DOHH2 (cell line): ENCODE measurements around the gene C2.
A peak's percentile ranks its signal among the peaks of the same experiment; 100 is the strongest.

Experiments used
- H3F3A ChIP-seq: fragments of 200-600 bp; sonication (generic), shearing (Covaris generic); 2 replicates; pipeline ENCODE4 v1.6.0; 2016; ENCODE audit warnings: antibody characterized with exemption, mild to moderate bottlenecking; ENCODE audit not compliant: control insufficient read depth, insufficient read depth
- H3K27ac ChIP-seq: fragments of 200-600 bp; sonication (generic); 2 replicates; pipeline ENCODE4 v1.5.1; 2014; ENCODE audit warnings: low read depth, mild to moderate bottlenecking, low read length, moderate library complexity
- H3K27me3 ChIP-seq: fragments of 200-600 bp; sonication (generic); 2 replicates; pipeline ENCODE4 v1.6.1; 2014; ENCODE audit warnings: mild to moderate bottlenecking, low read length, mixed read lengths; ENCODE audit not compliant: control insufficient read depth
- H3K36me3 ChIP-seq: fragments of 200-600 bp; sonication (generic); 2 replicates; pipeline ENCODE4 v1.6.1; 2014; ENCODE audit warnings: mild to moderate bottlenecking, low read length, moderate library complexity, mixed read lengths; ENCODE audit not compliant: control insufficient read depth
- H3K4me1 ChIP-seq: fragments of 200-600 bp; sonication (generic); 2 replicates; pipeline ENCODE4 v1.6.1; 2014; ENCODE audit warnings: mild to moderate bottlenecking, low read length, mixed read lengths; ENCODE audit not compliant: control insufficient read depth
- H3K4me2 ChIP-seq: fragments of 200-600 bp; sonication (generic); 2 replicates; pipeline ENCODE4 v1.6.0; 2014; ENCODE audit warnings: mild to moderate bottlenecking, low read length, moderate library complexity
- H3K4me3 ChIP-seq: fragments of 200-600 bp; sonication (generic); 2 replicates; pipeline ENCODE4 v1.5.1; 2014; ENCODE audit warnings: mild to moderate bottlenecking, low read length, mixed read lengths
- H3K79me2 ChIP-seq: fragments of 200-600 bp; sonication (generic); 2 replicates; pipeline ENCODE4 v1.6.1; 2014; ENCODE audit warnings: mild to moderate bottlenecking, low read length, mixed read lengths; ENCODE audit not compliant: control insufficient read depth
- H3K9me2 ChIP-seq: fragments of 200-600 bp; sonication (generic); replicated peaks from 2 replicates; pipeline ENCODE4 v1.6.1; 2014; ENCODE audit warnings: mild to moderate bottlenecking, low read length, mixed read lengths; ENCODE audit not compliant: control insufficient read depth
- H3K9me3 ChIP-seq: fragments of 200-600 bp; sonication (generic); 2 replicates; pipeline ENCODE4 v1.6.1; 2014; ENCODE audit warnings: antibody characterized with exemption, low read length, mixed read lengths; ENCODE audit not compliant: control insufficient read depth, insufficient read depth
- H4K20me1 ChIP-seq: fragments of 200-600 bp; sonication (generic); 2 replicates; pipeline ENCODE4 v1.6.0; 2014; ENCODE audit warnings: low read depth, mild to moderate bottlenecking, antibody characterized with exemption, low read length, moderate library complexity; ENCODE audit not compliant: control insufficient read depth, insufficient read depth
- CTCF ChIP-seq: fragments of 200-600 bp; sonication (generic); IDR thresholded peaks from one replicate; pipeline ENCODE4 v1.5.1; 2014; ENCODE audit warnings: antibody characterized with exemption, mild to moderate bottlenecking, low read depth, low read length; ENCODE audit not compliant: poor library complexity, severe bottlenecking
- EZH2phosphoT487 ChIP-seq: fragments of 200-600 bp; sonication (generic); IDR thresholded peaks from 2 replicates; pipeline ENCODE4 v1.6.1; 2017; ENCODE audit warnings: borderline replicate concordance, mild to moderate bottlenecking, antibody characterized with exemption, low read length, moderate library complexity, mixed read lengths

C2 gene

GRCh38 chr6:31948753-31949413, 21.4 kb downstream of the C2 start:
- no peaks in the 10 kb centered on the region for H3K4me1 ChIP-seq
- peaks cover 3% of the 10 kb centered on the region; the same call in 1 of the 2 replicates for H3K27me3 ChIP-seq

DNA sequence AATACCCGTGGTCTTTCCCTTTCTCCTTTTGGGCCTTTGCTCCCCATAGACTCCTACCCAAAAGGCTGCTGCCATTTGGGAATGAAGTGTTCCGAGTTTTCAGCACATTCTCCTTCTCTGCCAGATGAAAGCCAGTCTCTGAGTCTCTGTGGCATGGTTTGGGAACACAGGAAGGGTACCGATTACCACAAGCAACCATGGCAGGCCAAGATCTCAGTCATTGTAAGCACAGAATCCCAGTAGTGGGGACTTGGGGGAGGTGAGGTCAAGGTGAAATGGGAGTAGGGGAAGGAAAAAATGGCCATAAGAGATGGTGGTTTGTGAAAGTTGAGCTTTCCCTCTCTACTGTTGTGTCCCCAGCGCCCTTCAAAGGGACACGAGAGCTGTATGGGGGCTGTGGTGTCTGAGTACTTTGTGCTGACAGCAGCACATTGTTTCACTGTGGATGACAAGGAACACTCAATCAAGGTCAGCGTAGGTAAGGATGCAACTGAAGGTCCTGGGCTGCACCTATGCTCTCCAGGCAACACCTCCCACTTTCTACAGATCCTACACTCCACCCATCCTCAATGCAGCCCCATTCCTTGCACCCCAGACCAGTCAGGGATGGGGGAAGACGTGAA, 22.5 kb downstream of the C2 start:
- H3K27me3 ChIP-seq, result no peaks in the 10 kb centered on the region

More at GRCh38 chr6:31948753-31949413, 21.4 kb downstream of the C2 start:
- no peaks in the 10 kb centered on the region for H4K20me1 ChIP-seq
- H3K79me2 ChIP-seq, result no peaks in the 10 kb centered on the region
- H3K4me2 ChIP-seq, result no peak overlapping the region
- no peak for TF ChIP-seq CTCF
- TF ChIP-seq EZH2phosphoT487, result no peak
- no peaks in the 10 kb centered on the region for H3K9me3 ChIP-seq
- H3F3A ChIP-seq, result no peaks in the 10 kb centered on the region
- H3K27ac ChIP-seq, result no peak overlapping the region
- peaks cover 28% of the 10 kb centered on the region for H3K36me3 ChIP-seq
- no peaks in the 10 kb centered on the region for H3K9me2 ChIP-seq
- no peak overlapping the region for H3K4me3 ChIP-seq

GRCh38 chr6:31952140-31952805, 24.8 kb downstream of the C2 start:
- no peak overlapping the region for H3K27ac ChIP-seq
- H3F3A ChIP-seq, result no peaks in the 10 kb centered on the region
- peaks cover 7% of the 10 kb centered on the region for H3K79me2 ChIP-seq
- H3K4me1 ChIP-seq, result no peaks in the 10 kb centered on the region
- H3K9me3 ChIP-seq, result no peaks in the 10 kb centered on the region
- no peak overlapping the region for H3K4me3 ChIP-seq
- no peaks in the 10 kb centered on the region for H3K27me3 ChIP-seq
- H3K4me2 ChIP-seq, result no peak overlapping the region
- TF ChIP-seq CTCF, result peak; percentile 65
- no peak for TF ChIP-seq EZH2phosphoT487
- peaks cover 55% of the 10 kb centered on the region for H3K36me3 ChIP-seq
- no peaks in the 10 kb centered on the region for H4K20me1 ChIP-seq
- H3K9me2 ChIP-seq, result no peaks in the 10 kb centered on the region

More for the DNA sequence above, 22.5 kb downstream of the C2 start:
- Histone ChIP-seq H3K36me3 (peaks cover 40% of the 10 kb centered on the region), H3K4me1 (no peaks in the 10 kb centered on the region), H3F3A (no peaks in the 10 kb centered on the region), H3K9me3 (no peaks in the 10 kb centered on the region), H4K20me1 (no peaks in the 10 kb centered on the region), H3K27ac (no peak overlapping the region), H3K9me2 (no peaks in the 10 kb centered on the region), H3K79me2 (no peaks in the 10 kb centered on the region), H3K4me2 (no peak overlapping the region), H3K4me3 (no peak overlapping the region)
- TF ChIP-seq EZH2phosphoT487 (no peak), CTCF (no peak)
